GM12801 (cell line): ENCODE results near the gene TEX53.

Experiments
- TF ChIP-seq, protein P1 (sequence below): IDR thresholded peaks from one replicate; pipeline ENCODE4 v1.5.1; 2011; ENCODE audit warnings: control low read depth; ENCODE audit not compliant: insufficient read length; ENCODE audit errors: extremely low read depth

TEX53 gene

GRCh38 chr9:114612272-114612923, 45.2 kb downstream of the TEX53 start:
- TF ChIP-seq, protein P1, sequence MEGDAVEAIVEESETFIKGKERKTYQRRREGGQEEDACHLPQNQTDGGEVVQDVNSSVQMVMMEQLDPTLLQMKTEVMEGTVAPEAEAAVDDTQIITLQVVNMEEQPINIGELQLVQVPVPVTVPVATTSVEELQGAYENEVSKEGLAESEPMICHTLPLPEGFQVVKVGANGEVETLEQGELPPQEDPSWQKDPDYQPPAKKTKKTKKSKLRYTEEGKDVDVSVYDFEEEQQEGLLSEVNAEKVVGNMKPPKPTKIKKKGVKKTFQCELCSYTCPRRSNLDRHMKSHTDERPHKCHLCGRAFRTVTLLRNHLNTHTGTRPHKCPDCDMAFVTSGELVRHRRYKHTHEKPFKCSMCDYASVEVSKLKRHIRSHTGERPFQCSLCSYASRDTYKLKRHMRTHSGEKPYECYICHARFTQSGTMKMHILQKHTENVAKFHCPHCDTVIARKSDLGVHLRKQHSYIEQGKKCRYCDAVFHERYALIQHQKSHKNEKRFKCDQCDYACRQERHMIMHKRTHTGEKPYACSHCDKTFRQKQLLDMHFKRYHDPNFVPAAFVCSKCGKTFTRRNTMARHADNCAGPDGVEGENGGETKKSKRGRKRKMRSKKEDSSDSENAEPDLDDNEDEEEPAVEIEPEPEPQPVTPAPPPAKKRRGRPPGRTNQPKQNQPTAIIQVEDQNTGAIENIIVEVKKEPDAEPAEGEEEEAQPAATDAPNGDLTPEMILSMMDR = no peak

GRCh38 chr9:114611516-114612271, 45.9 kb downstream of the TEX53 start:
- TF ChIP-seq, protein P1 = no peak

DNA sequence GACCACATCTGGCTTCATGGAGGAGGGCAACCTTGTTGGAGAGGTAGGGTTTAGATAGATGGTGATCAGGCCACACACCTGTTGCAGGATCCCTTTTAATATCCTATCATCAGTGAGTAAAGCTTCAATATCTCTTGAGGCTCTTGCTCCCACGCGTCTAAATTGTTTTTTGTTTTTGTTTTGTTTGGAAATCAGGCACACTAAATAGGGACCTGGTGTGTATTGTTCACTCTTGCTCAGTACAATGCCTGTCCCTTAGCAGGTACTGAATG, 49.1 kb downstream of the TEX53 start:
- TF ChIP-seq, protein P1 = no peak

DNA sequence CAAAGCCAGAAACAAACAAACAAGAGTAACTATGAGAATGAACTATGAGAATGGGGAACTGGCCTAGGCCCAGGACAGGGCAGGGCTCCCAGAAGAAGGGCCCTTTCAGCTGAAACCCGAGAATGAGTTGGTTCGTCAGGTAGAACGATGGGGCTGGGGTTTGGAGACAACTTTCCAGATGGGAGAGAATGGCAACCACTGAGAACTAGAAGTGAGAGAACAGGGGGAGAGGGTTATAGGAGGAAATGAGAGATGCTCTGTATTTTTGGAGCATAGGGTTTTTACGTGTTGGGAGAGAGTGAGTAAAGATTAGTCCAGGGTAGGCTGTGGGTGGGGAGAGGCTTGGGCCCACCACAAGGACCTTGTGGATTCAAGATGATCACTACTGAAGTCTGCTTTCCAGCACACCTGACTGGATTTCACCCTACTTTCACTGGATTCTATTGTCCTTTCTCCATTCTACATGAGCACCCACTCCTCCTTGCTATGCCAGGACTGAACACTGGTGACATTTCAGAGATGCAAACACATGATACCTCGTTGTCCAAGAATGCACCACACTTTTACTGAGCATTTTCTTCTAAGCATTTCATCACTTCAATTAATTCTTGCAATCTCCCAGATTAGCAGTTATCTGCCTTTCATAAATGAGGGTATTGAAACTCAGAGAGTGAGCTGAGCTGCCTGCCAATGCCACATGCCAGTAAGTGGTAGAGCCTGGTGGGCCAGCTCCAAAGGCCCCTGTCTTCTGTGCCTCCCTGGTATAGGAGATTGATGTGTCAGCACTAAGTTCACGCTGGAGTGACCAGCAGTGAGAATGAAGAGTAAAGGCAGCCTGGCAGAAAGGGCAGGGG, 49.7 kb downstream of the TEX53 start:
- TF ChIP-seq, protein P1 = no peak

DNA sequence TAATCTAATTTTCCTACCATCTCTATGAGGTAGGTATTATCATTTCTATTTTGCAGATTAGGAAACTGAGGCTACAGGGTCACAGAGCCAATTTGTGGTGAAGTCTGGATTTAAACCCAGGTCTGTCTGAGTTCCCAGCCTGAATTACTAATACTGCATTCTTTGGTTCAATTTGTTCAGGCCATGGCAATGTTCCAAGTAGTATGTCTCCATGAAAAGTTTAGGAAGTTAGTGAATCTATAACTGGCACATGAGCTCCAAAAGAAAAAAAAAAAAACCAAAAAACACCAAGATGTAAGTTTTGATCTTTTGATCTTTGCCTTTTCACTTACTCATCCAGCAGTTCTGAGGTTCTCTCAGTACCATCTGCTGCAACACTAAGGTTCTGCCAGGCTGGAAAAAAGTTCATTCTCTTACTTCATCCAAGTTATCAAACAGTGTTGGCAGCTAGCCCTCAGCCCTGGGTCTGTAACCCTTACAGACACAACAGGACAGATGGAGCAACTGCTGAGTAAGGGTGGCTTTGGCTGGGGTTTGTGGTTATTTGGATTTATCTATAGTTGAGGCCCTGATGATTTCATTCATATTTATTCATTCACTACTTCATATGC, 50.9 kb downstream of the TEX53 start:
- TF ChIP-seq, protein P1 = no peak
